T follicular helper cell (primary cell): Measurements from ENCODE around the gene GCGR.

Source experiments
- DNase-seq: peaks from one replicate; pipeline ENCODE4 v3.0.0-alpha.2; 2020; ENCODE audit warnings: low read depth

The GCGR gene

DNA sequence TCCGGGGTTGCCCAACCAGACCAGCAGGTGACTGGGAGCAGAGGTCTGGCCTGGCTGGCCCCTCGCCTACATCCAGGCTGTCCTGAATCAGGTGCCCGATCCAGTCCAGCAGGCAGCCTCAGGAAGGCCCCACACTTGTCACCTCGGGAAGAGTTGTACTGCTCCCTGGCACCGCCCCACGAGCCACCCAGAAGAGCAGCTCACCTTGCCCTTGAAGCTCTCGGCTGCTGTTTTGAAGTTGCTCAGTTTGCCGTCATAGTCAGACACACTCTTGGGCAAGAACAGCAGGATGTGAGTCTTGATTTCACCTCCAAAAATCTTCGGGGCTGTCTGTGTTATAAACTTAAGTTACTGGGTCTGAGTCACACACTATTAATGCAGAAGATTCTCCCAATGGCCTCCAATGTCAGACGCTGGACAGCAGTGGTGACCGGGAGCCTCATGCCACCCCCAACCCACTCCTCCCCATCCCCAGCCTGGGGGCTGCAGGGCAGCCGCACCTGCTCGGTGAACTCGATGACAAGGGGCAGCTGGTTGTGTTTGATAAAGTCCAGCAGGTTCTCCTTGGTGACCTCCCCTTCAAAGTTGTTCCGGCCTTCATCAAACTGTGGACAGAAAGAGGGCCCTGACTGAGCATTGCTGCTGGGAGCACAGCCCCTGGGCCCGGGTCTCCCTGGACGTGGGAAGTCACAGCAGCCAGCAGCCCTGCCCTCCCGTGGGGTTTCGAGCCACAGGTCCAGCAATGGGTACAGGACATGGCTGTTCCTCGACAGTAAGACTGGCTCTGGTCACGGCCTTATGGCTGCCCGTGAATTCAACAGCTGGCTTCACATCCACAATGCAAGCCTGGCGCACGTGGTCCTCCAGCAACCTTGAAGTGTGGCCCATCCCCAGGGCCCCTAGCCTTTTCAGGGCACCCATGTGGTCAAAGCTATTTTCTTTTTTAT lies 43.1 kb downstream of the GCGR start:
- no peak for DNase-seq

- no peak for DNase-seq
Observed at GRCh38 chr17:81849457-81849856, 45.5 kb downstream of the GCGR start.

DNA sequence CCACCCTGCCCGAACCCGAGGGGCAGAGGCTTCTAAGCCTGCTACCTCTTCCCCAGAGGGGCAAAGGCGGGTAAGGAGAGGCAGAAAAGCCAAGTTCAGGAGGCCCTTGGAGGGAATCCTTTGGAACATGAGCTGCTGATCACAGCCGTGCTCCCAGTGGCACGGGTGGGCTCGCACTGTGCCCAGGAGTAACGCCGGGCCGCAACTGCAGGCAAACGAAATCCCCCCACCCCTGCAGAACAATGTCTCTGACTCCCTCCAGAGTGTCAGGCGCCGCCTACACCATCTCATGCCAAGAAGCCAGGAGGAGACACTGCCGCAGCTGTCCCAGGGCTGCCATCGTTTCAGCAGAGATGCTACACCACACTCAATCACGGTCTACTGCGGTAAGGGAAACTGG lies 47.5 kb downstream of the GCGR start:
- DNase-seq = no peak

DNA sequence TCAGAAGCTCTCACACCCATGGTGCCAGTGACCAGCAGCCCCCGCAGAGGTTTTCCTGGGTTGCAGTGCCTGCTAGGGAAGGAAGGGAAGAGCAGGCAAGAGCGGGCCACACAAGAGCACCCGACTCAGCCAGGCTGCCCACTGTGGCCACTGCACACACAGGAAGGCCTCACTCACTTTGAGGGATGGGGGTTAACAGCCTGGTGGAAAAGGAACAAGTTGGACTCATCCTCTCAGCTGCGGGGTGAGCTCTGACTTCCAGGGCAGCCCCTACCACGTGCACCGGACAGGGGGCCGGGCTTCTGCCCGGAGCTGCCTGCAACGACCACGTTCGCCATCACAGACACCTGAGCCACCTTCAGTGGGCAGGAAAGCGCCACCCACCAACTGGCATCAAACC lies 48.3 kb downstream of the GCGR start:
- DNase-seq = no peak

- DNase-seq = no peak
Observed at GRCh38 chr17:81854974-81855774, 51.2 kb downstream of the GCGR start.

DNA sequence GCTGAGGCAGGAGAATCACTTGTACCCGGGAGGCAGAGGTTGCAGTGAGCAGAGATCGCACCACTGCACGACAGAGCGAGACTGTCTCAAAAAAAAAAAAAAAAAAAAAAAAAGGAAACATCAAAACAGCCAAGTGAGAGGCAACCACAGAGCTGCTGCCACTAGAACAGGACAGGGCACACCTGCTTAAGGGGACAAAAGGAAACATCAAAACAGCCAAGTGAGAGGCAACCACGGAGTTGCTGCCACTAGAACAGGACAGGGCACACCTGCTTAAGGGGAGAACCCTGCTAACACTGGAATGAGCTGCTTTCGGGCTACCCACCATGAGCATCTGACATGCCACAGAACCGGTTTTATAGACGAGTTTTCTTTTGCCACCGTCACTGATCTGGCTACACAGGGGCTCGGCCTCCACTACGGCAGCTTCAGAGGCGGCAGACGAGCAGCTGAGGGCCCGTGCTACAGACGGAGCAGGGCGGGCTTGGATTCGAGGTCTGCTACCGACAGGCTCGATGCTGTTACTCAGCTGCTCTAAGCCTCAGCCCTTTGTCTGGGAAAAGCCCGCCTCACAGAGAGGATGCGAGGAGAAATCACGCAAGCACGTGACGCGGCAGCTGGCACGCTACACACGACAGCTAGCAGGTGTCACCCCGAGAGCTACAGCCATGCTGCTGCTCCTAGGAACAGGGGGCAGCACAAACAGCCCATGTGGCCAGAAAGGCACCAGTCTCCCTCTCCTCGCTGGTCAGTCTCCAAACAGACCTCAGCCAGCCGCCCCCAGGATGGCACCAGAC lies 54.4 kb downstream of the GCGR start:
- no peak for DNase-seq

DNA sequence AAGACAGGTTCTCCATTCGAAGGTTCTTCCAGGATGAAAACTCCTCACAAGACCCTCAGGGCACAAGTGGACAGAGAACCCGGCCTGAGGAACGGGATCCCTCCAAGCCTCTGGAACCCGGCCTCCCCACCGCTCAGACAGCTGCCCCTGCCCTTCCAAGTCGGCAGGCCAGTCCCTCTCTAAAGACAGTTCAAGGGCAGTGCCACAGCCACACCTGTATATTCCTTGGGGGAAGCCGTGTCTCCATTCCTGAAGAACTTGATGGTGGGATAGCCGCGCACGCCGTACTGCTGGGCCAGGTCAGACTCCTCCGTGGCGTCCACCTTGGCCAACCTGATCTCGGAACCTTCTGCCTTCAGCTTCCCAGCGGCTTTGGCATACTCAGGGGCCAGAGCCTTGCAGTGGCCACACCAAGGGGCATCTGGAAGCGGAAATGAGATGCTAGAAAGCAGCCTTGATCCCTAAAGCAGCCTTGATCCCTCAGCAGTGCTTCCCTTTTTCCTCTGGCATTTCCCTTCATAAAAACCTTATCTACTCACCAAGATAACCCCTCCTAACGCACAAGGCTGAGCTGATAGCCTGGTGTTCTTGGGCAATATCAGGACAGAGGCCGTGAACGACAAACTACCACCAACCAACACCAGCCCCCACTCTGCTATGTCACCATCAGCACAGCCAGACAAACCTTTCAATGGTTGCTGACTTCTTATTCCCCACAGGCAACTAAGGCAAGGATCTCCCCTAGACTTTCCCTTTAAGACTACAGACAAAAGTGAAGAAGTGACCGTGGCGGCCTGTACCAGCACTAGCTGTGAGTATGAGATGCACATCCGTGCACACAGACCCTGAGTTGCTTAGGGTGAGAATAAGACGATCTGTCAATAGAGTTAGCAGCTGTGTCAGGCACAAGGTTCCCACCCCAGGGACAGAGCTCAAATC lies 55.3 kb downstream of the GCGR start:
- no peak for DNase-seq

- DNase-seq = no peak
Observed at GRCh38 chr17:81859906-81860755, 56.2 kb downstream of the GCGR start, which contains the start of gene P4HB. TSS of gene P4HB (minus strand) at chr17:81860535. CDS start at chr17:81860471, 64 bp downstream.

DNA sequence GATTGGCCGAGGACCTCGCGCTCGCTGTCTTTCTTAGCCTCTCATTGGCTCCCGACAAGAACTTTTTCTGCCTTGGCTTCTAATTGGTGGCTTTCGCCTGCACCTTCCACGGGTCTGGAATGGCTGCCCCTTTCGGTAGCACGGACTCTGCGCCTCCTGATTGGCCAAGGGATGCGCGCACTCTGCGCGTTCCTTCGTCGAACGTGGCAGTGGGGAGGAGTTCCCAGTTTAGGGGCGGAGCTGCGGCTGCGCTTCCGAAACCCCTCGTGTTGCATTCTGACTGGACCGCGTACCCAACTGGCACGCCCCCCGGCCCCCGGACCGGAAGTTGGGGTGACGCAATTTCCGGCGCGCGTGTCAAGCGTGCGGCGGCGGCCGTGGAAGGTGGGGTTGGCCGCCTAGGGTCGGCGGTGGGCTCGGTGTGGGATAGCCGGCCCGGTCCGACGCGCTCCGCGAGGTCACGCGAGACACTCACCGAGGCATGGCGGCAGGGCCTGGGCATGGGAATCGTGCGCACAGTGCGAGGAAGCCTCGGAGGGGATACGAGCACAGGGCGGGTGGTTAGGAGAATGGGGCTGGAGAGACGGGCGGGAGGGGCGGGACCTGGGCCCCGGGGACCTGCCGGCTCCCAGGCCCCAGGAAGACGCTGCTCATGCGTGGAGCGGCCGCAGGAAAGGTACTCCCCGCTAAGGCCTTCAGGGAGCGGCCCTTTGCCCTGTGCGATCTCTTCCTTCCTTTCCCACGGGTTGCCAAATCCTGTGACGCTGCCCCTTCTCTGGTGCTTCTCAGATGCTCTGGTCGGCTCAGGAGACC lies 57.0 kb downstream of the GCGR start:
- peak; percentile 99 for DNase-seq

- DNase-seq = no peak
Observed at GRCh38 chr17:81863123-81863675, 59.2 kb downstream of the GCGR start.
